Prostate gland (tissue), 2 donors: Measurements from ENCODE around the gene CUX1.

Experiments
- CTCF ChIP-seq, 4 experiments: fragments of 200-600 bp in 2 of 4; fragments of 450-650 bp in 2 of 4; sonication (generic) in 2 of 4; IDR thresholded peaks; 1 replicate in 3 of 4; 2 replicates in 1 of 4; pipeline ENCODE4 v1.5.1; 2016 to 2019; ENCODE audit warnings: antibody characterized with exemption in 4 of 4, mild to moderate bottlenecking in 2 of 4, moderate library complexity in 2 of 4
- POLR2A ChIP-seq: fragments of 450-650 bp; IDR thresholded peaks from one replicate; pipeline ENCODE4 v1.6.1; 2016; ENCODE audit warnings: antibody characterized with exemption, mild to moderate bottlenecking
- POLR2AphosphoS5 ChIP-seq: sonication (generic); formaldehyde crosslinking; IDR thresholded peaks from one replicate; pipeline ENCODE4 v1.6.1; 2017; ENCODE audit warnings: antibody characterized with exemption

DNA sequence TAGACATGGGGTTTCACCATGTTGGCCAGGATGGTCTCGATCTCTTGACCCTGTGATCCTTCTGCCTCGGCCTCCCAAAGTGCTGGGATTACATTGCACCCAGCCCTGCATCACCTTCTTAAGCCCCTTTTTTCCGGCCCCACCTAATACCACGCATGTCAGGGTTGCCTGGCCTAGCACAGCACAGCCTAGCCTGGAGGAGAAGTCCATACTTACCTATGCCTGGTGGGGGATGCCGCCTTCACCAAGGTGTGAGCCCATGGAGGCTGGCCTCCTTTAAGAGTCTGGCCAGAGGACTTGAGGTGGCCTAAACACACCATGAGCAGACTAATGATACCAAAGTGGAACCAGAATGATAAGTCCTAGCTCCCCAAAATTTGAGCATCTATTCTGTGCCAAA, 22.0 kb upstream of the CUX1 start:
- TF ChIP-seq POLR2AphosphoS5 (no peak), CTCF (IDR thresholded peaks at IDR 0.05) (no peak), POLR2A (no peak)
